Transverse colon (tissue), 4 donors: ENCODE measurements around the gene ANKRD61. TPM values are rescaled to one million over a fixed set of nuclear protein-coding genes. Genes with fewer than 3 reads are reported as not detected.
A peak's percentile ranks its signal among the peaks of the same experiment; 100 is the strongest.

Experiments used
- DNase-seq: peaks from one replicate; pipeline ENCODE4 v3.0.0-alpha.2; 2019
- H3K27ac ChIP-seq, 4 donors: fragments of 200-600 bp; sonication (generic); 2 replicates each; pipeline ENCODE4 v1.5.1; 2016 to 2018; ENCODE audit warnings: inconsistent platforms in 4 of 4
- H3K27me3 ChIP-seq: fragments of 200-600 bp; sonication (generic); 2 replicates; pipeline ENCODE4 v1.5.1; 2017; ENCODE audit warnings: inconsistent platforms
- H3K36me3 ChIP-seq, 4 donors: fragments of 200-600 bp; sonication (generic); 2 replicates each; pipeline ENCODE4 v1.5.1; 2017 to 2019; ENCODE audit warnings: inconsistent platforms in 4 of 4
- H3K4me1 ChIP-seq, 4 donors: fragments of 200-600 bp; sonication (generic); 2 replicates each; pipeline ENCODE4 v1.5.1; 2017 to 2020; ENCODE audit warnings: inconsistent platforms in 4 of 4
- H3K4me3 ChIP-seq, 4 donors: fragments of 200-600 bp; sonication (generic); 1 replicate in 1 of 4; 2 replicates in 3 of 4; pipeline versions ENCODE4 v1.5.1 to v1.6.1; 2017 to 2019; ENCODE audit warnings: inconsistent platforms in 4 of 4
- H3K9me3 ChIP-seq, 2 donors: fragments of 200-600 bp; sonication (generic); 2 replicates each; pipeline ENCODE4 v1.5.1; 2017 to 2019; ENCODE audit warnings: inconsistent platforms in 2 of 2
- EP300 ChIP-seq: sonication (generic); formaldehyde crosslinking; IDR thresholded peaks from one replicate; pipeline ENCODE4 v1.6.1; 2017; ENCODE audit warnings: antibody characterized with exemption, low read depth
- POLR2A ChIP-seq: fragments of 450-650 bp; IDR thresholded peaks from one replicate; pipeline ENCODE4 v1.6.1; 2016; ENCODE audit warnings: antibody characterized with exemption, mild to moderate bottlenecking, moderate library complexity
- POLR2AphosphoS5 ChIP-seq, 3 donors: sonication (generic); formaldehyde crosslinking; IDR thresholded peaks; one replicate each; pipeline ENCODE4 v1.6.1; 2016; ENCODE audit warnings: antibody characterized with exemption in 3 of 3
- WGBS, 2 donors: methylation state at CpG; one replicate each; pipeline ENCODE4 v1.1.5; 2018; ENCODE audit warnings: low coverage in 1 of 2; 5-methylcytosine and 5-hydroxymethylcytosine counted together
- in situ Hi-C, 4 donors: fragments of 200-750 bp; cut with MboI; loops; one replicate each; pipeline versions ENCODE4 v1.15.0 to v1.15.1; 2017; ENCODE audit warnings: low sequenced_read_pairs in 3 of 4, low pct_ligation_motif_present in 1 of 4, low pct_unique_long_range_greater_than_20kb in 1 of 4
- intact Hi-C: fragments of 100-400 bp; cut with DNase I; formaldehyde crosslinking; loops from one replicate; pipeline ENCODE4 v1.15.1; 2023; ENCODE audit warnings: low total_unique reads
- total RNA-seq, 4 donors: library from RNA; depleted of rRNA; stranded (reverse); fragments of >200 nt; gene quantifications; one replicate each; pipeline ENCODE4 v1.1.0, GENCODE V29; 2016
- TF ChIP-seq, protein P1 (sequence below), 5 experiments: fragments of 200-600 bp in 3 of 5; fragments of 450-650 bp in 2 of 5; sonication (generic) in 3 of 5; IDR thresholded peaks; 1 replicate in 2 of 5; 2 replicates in 3 of 5; pipeline ENCODE4 v1.5.1; 2016 to 2017; ENCODE audit warnings: antibody characterized with exemption in 5 of 5, inconsistent platforms in 3 of 5, mild to moderate bottlenecking in 2 of 5, moderate library complexity in 1 of 5

The ANKRD61 gene
- total RNA-seq, 4 donors from 2014 or later = not detected

- Histone ChIP-seq H3K4me1 (peaks cover 0 to 37% (median 24%) of the 10 kb centered on the region in 4 donors), H3K27ac (peak overlapping the region; percentile 79 to 87 (median 82)), H3K27me3 (no peaks in the 10 kb centered on the region), H3K36me3 (peaks cover 0 to 50% (median 17%) of the 10 kb centered on the region in 4 donors), H3K4me3 (peak overlapping the region in 3 of 4 donors; percentile 10 to 38 (median 13)), H3K9me3 (no peaks in the 10 kb centered on the region)
- 26 to 61% methylated on average over 6 to 17 of the region's 22 CpGs for WGBS, 2 donors
- TF ChIP-seq POLR2AphosphoS5 (IDR thresholded peaks at IDR 0.05) (peak; percentile 23 to 62 (median 24)), POLR2A (peak; percentile 31), EP300 (no peak)
- TF ChIP-seq, protein P1, sequence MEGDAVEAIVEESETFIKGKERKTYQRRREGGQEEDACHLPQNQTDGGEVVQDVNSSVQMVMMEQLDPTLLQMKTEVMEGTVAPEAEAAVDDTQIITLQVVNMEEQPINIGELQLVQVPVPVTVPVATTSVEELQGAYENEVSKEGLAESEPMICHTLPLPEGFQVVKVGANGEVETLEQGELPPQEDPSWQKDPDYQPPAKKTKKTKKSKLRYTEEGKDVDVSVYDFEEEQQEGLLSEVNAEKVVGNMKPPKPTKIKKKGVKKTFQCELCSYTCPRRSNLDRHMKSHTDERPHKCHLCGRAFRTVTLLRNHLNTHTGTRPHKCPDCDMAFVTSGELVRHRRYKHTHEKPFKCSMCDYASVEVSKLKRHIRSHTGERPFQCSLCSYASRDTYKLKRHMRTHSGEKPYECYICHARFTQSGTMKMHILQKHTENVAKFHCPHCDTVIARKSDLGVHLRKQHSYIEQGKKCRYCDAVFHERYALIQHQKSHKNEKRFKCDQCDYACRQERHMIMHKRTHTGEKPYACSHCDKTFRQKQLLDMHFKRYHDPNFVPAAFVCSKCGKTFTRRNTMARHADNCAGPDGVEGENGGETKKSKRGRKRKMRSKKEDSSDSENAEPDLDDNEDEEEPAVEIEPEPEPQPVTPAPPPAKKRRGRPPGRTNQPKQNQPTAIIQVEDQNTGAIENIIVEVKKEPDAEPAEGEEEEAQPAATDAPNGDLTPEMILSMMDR (IDR thresholded peaks at IDR 0.05) = peak in 4 of 5 experiments; percentile 24 to 56 (median 34)
- intact Hi-C loops = no loop called here
- DNase-seq = peak; percentile 89
- in situ Hi-C loops = no loop called here
Measured at GRCh38 chr7:6026011-6026819, 5.0 kb upstream of the ANKRD61 start.

DNA sequence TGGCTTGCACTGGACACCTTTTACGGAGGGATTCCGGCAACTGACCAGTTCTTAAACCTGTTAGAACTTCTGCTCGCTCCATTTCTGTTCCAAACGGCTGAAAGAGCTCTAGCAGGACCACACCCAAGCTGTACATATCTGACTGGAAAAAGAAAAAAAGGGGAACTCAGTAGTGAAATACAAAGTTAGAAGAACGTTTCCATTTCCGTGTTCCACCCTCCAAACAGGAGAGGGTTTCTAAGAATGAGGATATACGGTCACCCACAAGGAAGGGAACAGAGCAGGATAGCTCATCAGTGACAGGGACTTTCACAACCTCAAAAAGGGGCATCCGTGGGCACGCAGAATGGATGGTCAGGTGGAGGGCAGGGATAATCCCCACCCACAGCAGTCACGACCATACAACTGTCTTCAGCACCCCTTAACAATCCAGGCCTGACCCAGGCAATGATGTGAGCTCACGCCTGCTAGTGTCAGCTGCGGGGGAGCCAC lies 4.3 kb upstream of the ANKRD61 start:
- no peaks in the 10 kb centered on the region for H3K27me3 ChIP-seq
- intact Hi-C loops (no loop called here), in situ Hi-C loops (no loop called here)
- peaks cover 0 to 37% (median 24%) of the 10 kb centered on the region in 4 donors for H3K4me1 ChIP-seq
- no peak for DNase-seq
- TF ChIP-seq, protein P1 (IDR thresholded peaks at IDR 0.05) = peak in 1 of 5 experiments; percentile 7
- no peak for TF ChIP-seq POLR2AphosphoS5 (IDR thresholded peaks at IDR 0.05)
- peak overlapping the region in 1 of 4 donors; percentile 10 for H3K4me3 ChIP-seq
- no peaks in the 10 kb centered on the region for H3K9me3 ChIP-seq
- 49 to 55% methylated on average over 4 to 12 of the region's 12 CpGs for WGBS, 2 donors
- H3K27ac ChIP-seq = peak overlapping the region; percentile 79 to 87 (median 82)
- peaks cover 0 to 45% (median 17%) of the 10 kb centered on the region in 4 donors for H3K36me3 ChIP-seq

- Histone ChIP-seq H3K27me3 (no peaks in the 10 kb centered on the region), H3K9me3 (no peaks in the 10 kb centered on the region), H3K27ac (peak overlapping the region; percentile 79 to 87 (median 82)), H3K4me1 (peaks cover 0 to 37% (median 24%) of the 10 kb centered on the region in 4 donors), H3K36me3 (peaks cover 0 to 36% (median 11%) of the 10 kb centered on the region in 4 donors), H3K4me3 (no peak overlapping the region)
- 87 to 100% methylated on average over 1 of the region's 1 CpG for WGBS, 2 donors
- DNase-seq = no peak
- intact Hi-C loops (no loop called here), in situ Hi-C loops (no loop called here)
- TF ChIP-seq POLR2AphosphoS5 (IDR thresholded peaks at IDR 0.05) (no peak), POLR2A (no peak), EP300 (no peak)
- TF ChIP-seq, protein P1 (IDR thresholded peaks at IDR 0.05) = no peak
Measured at GRCh38 chr7:6027806-6028365, 3.3 kb upstream of the ANKRD61 start.

DNA sequence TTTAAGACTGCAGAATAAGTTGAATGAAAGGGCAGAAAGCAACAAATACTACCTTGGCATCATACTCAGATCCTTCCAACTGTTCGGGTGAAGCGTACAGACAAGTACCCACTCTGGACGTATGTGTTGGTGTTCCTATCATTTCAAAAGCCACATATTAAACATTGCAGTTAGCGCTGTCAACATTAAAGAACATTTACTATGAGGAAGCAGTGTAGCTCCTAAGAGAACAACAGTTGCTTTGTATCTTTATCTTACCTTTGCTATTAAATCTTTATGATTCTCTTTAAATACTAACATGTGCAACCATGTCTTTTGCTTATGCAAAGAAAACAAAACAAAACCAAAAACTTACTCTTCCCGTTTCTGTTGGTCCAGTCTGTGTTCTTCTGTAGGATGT lies 2.6 kb upstream of the ANKRD61 start:
- in situ Hi-C loops (no loop called here), intact Hi-C loops (no loop called here)
- Histone ChIP-seq H3K27ac (peak overlapping the region in 2 of 4 donors; percentile 4 to 87), H3K27me3 (no peaks in the 10 kb centered on the region), H3K4me1 (peaks cover 0 to 37% (median 24%) of the 10 kb centered on the region in 4 donors), H3K36me3 (peaks cover 0 to 29% (median 6%) of the 10 kb centered on the region in 4 donors), H3K4me3 (no peak overlapping the region), H3K9me3 (no peaks in the 10 kb centered on the region)
- no peak for DNase-seq
- WGBS, 2 donors = 49 to 57% methylated on average over 5 of the region's 5 CpGs
- TF ChIP-seq POLR2AphosphoS5 (IDR thresholded peaks at IDR 0.05) = no peak
- TF ChIP-seq EP300 = no peak
- TF ChIP-seq, protein P1 (IDR thresholded peaks at IDR 0.05) = no peak
- TF ChIP-seq POLR2A = no peak
